Aorta (tissue), 5 donors: ENCODE data around the gene TSHZ2. TPM values are rescaled to one million over a fixed set of nuclear protein-coding genes. Genes with fewer than 3 reads are reported as not detected.

Experiments used
- ATAC-seq: fragments of 200-7000 bp; cut with Tn5 transposase; one replicate; pipeline ENCODE4 v1.9.1; 2022; ENCODE audit warnings: moderate library complexity; ENCODE audit not compliant: low FRiP score
- DNase-seq, 2 donors: peaks; one replicate each; pipeline ENCODE4 v3.0.0-alpha.2; 2020
- H3K27ac ChIP-seq, 2 donors: one replicate each; pipeline ENCODE4 v1.5.1; 2013; ENCODE audit warnings: low read length in 2 of 2, mild to moderate bottlenecking in 2 of 2, moderate library complexity in 2 of 2, control low read depth in 1 of 2, inconsistent platforms in 1 of 2, low read depth in 1 of 2
- H3K27me3 ChIP-seq, 2 donors: one replicate each; pipeline ENCODE4 v1.6.1; 2013; ENCODE audit warnings: control low read depth in 1 of 2, low read length in 1 of 2, mild to moderate bottlenecking in 1 of 2, moderate library complexity in 1 of 2; ENCODE audit not compliant: insufficient read depth in 2 of 2, control insufficient read depth in 1 of 2
- H3K36me3 ChIP-seq, 2 donors: one replicate each; pipeline ENCODE4 v1.6.1; 2013; ENCODE audit warnings: control low read depth in 1 of 2, low read length in 1 of 2, mild to moderate bottlenecking in 1 of 2; ENCODE audit not compliant: insufficient read depth in 2 of 2, control insufficient read depth in 1 of 2
- H3K4me1 ChIP-seq, 2 donors: one replicate each; pipeline ENCODE4 v1.6.1; 2013; ENCODE audit warnings: low read length in 2 of 2, control low read depth in 1 of 2, mild to moderate bottlenecking in 1 of 2, moderate library complexity in 1 of 2; ENCODE audit not compliant: insufficient read depth in 2 of 2, control insufficient read depth in 1 of 2
- H3K4me3 ChIP-seq, 2 donors: one replicate each; pipeline ENCODE4 v1.5.1; 2013; ENCODE audit warnings: low read length in 2 of 2, control low read depth in 1 of 2, mild to moderate bottlenecking in 1 of 2
- H3K9me3 ChIP-seq: one replicate; pipeline ENCODE4 v1.6.1; 2013; ENCODE audit warnings: mild to moderate bottlenecking, low read length; ENCODE audit not compliant: control insufficient read depth
- WGBS, 2 donors: extraction: QIAGEN DNeasy Blood & Tissue Kit; methylation state at CpG; one replicate each; pipeline ENCODE4 v1.1.7; 2013; 5-methylcytosine and 5-hydroxymethylcytosine counted together
- intact Hi-C, 2 donors: fragments of 100-400 bp; cut with DNase I; formaldehyde crosslinking; loops; one replicate each; pipeline versions ENCODE4 v1.14.2 to v1.15.0; 2022
- polyA plus RNA-seq, 2 donors: library from polyadenylated mRNA; stranded (reverse); fragments of 200-250 nt; gene quantifications; one replicate each; pipeline ENCODE4 v1.2.3, GENCODE V29; 2013
- total RNA-seq, 2 donors: library from RNA; stranded (reverse); fragmentation: NEBNext Ultra II Directional; extraction: Animal tissue kit (Norgen Biotek cat#: 25700); gene quantifications; one replicate each; pipeline ENCODE4 v1.2.1, GENCODE V29; 2021
- donor health status: healthy with polysubstance abuse.
- donor health status: Bipolar disorder and iron deficiency.
- donor health status: DM: no; HTN: no; CAD: no.
- donor health status: DM: no; HTN: no; CAD: no.
- donor health status: DM: yes; HTN: yes; CAD: no.

Gene TSHZ2
- total and polyA plus RNA-seq, 4 donors: 0.08 to 95.4 (median 13.3) TPM

- peaks cover 3% of the 10 kb centered on the region for H3K9me3 ChIP-seq
- H3K27me3 ChIP-seq: peaks cover 0 to 2% of the 10 kb centered on the region in 2 donors
- no peaks in the 10 kb centered on the region for H3K4me1 ChIP-seq
- no peak for ATAC-seq
- H3K4me3 ChIP-seq: no peak overlapping the region
- 77% methylated on average over 2 of the region's 2 CpGs for WGBS, 2 donors
- H3K36me3 ChIP-seq: no peaks in the 10 kb centered on the region
- DNase-seq: no peak
- no peak overlapping the region for H3K27ac ChIP-seq
- intact Hi-C loops: no loop called here
These were observed 39.5 kb downstream of the TSHZ2 start for GRCh38 chr20:53011640-53012039.

- Histone ChIP-seq H3K36me3 (no peaks in the 10 kb centered on the region), H3K27ac (no peak overlapping the region), H3K4me3 (no peak overlapping the region), H3K9me3 (peaks cover 4% of the 10 kb centered on the region), H3K27me3 (peaks cover 0 to 2% of the 10 kb centered on the region in 2 donors), H3K4me1 (no peaks in the 10 kb centered on the region)
- WGBS, 2 donors: 86 to 88% methylated on average over 2 of the region's 2 CpGs
- ATAC-seq: no peak
- intact Hi-C loops: no loop called here
- no peak for DNase-seq
These were observed 41.0 kb downstream of the TSHZ2 start for GRCh38 chr20:53013183-53013582.

GRCh38 chr20:53013847-53014246 lies 41.7 kb downstream of the TSHZ2 start:
- 37 to 49% methylated on average over 4 of the region's 4 CpGs for WGBS, 2 donors
- no peaks in the 10 kb centered on the region for H3K36me3 ChIP-seq
- H3K9me3 ChIP-seq: peaks cover 4% of the 10 kb centered on the region
- ATAC-seq (no peak), DNase-seq (no peak)
- peaks cover 0 to 2% of the 10 kb centered on the region in 2 donors for H3K27me3 ChIP-seq
- no peak overlapping the region for H3K4me3 ChIP-seq
- intact Hi-C loops: no loop called here
- H3K27ac ChIP-seq: no peak overlapping the region
- no peaks in the 10 kb centered on the region for H3K4me1 ChIP-seq

GRCh38 chr20:53016071-53016470 lies 43.9 kb downstream of the TSHZ2 start:
- no peaks in the 10 kb centered on the region for H3K4me1 ChIP-seq
- H3K36me3 ChIP-seq: no peaks in the 10 kb centered on the region
- intact Hi-C loops: no loop called here
- no peak for ATAC-seq
- no peak overlapping the region for H3K27ac ChIP-seq
- no peak overlapping the region for H3K4me3 ChIP-seq
- peaks cover 0 to 2% of the 10 kb centered on the region in 2 donors for H3K27me3 ChIP-seq
- WGBS, 2 donors: 90 to 98% methylated on average over 2 of the region's 2 CpGs
- H3K9me3 ChIP-seq: peaks cover 4% of the 10 kb centered on the region
- no peak for DNase-seq

GRCh38 chr20:53016534-53017042 lies 44.4 kb downstream of the TSHZ2 start:
- DNase-seq: no peak
- H3K27ac ChIP-seq: no peak overlapping the region
- H3K4me1 ChIP-seq: no peaks in the 10 kb centered on the region
- peaks cover 4% of the 10 kb centered on the region for H3K9me3 ChIP-seq
- H3K36me3 ChIP-seq: no peaks in the 10 kb centered on the region
- H3K27me3 ChIP-seq: peaks cover 0 to 2% of the 10 kb centered on the region in 2 donors
- WGBS, 2 donors: 92 to 95% methylated on average over 5 of the region's 5 CpGs
- ATAC-seq: no peak
- intact Hi-C loops: no loop called here
- H3K4me3 ChIP-seq: no peak overlapping the region

GRCh38 chr20:53017206-53017605 lies 45.0 kb downstream of the TSHZ2 start:
- ATAC-seq (no peak), DNase-seq (no peak)
- no peak overlapping the region for H3K27ac ChIP-seq
- 82 to 84% methylated on average over 4 of the region's 4 CpGs for WGBS, 2 donors
- intact Hi-C loops: no loop called here
- H3K36me3 ChIP-seq: no peaks in the 10 kb centered on the region
- H3K4me3 ChIP-seq: no peak overlapping the region
- peaks cover 0 to 2% of the 10 kb centered on the region in 2 donors for H3K27me3 ChIP-seq
- no peaks in the 10 kb centered on the region for H3K4me1 ChIP-seq
- peaks cover 4% of the 10 kb centered on the region for H3K9me3 ChIP-seq

GRCh38 chr20:53019464-53019863 lies 47.3 kb downstream of the TSHZ2 start:
- H3K27me3 ChIP-seq: peaks cover 0 to 2% of the 10 kb centered on the region in 2 donors
- intact Hi-C loops: no loop called here
- peaks cover 4% of the 10 kb centered on the region for H3K9me3 ChIP-seq
- no peaks in the 10 kb centered on the region for H3K4me1 ChIP-seq
- H3K4me3 ChIP-seq: no peak overlapping the region
- H3K27ac ChIP-seq: no peak overlapping the region
- 73 to 78% methylated on average over 6 of the region's 6 CpGs for WGBS, 2 donors
- ATAC-seq (no peak), DNase-seq (no peak)
- no peaks in the 10 kb centered on the region for H3K36me3 ChIP-seq

- intact Hi-C loops: no loop called here
- DNase-seq: no peak
- no peaks in the 10 kb centered on the region for H3K27me3 ChIP-seq
- H3K9me3 ChIP-seq: peaks cover 4% of the 10 kb centered on the region
- no peak overlapping the region for H3K4me3 ChIP-seq
- WGBS, 2 donors: 38% methylated on average over 4 of the region's 4 CpGs
- H3K4me1 ChIP-seq: no peaks in the 10 kb centered on the region
- no peak overlapping the region for H3K27ac ChIP-seq
- no peaks in the 10 kb centered on the region for H3K36me3 ChIP-seq
- no peak for ATAC-seq
These were observed 48.2 kb downstream of the TSHZ2 start for GRCh38 chr20:53020376-53020775.

GRCh38 chr20:53020834-53021233 lies 48.7 kb downstream of the TSHZ2 start:
- Histone ChIP-seq H3K36me3 (no peaks in the 10 kb centered on the region), H3K9me3 (peaks cover 1% of the 10 kb centered on the region), H3K4me3 (no peak overlapping the region), H3K4me1 (no peaks in the 10 kb centered on the region), H3K27me3 (no peaks in the 10 kb centered on the region), H3K27ac (no peak overlapping the region)
- no peak for DNase-seq
- 69 to 81% methylated on average over 2 of the region's 2 CpGs for WGBS, 2 donors
- no peak for ATAC-seq
- intact Hi-C loops: no loop called here
